Transverse colon (tissue), 4 donors: ENCODE measurements around the gene PRRX1. TPM values are rescaled to one million over a fixed set of nuclear protein-coding genes. Genes with fewer than 3 reads are reported as not detected.

ENCODE experiments used
- DNase-seq: peaks from one replicate; pipeline ENCODE4 v3.0.0-alpha.2; 2019
- H3K27ac ChIP-seq, 4 donors: fragments of 200-600 bp; sonication (generic); 2 replicates each; pipeline ENCODE4 v1.5.1; 2016 to 2018; ENCODE audit warnings: inconsistent platforms in 4 of 4
- H3K27me3 ChIP-seq: fragments of 200-600 bp; sonication (generic); 2 replicates; pipeline ENCODE4 v1.5.1; 2017; ENCODE audit warnings: inconsistent platforms
- H3K36me3 ChIP-seq, 4 donors: fragments of 200-600 bp; sonication (generic); 2 replicates each; pipeline ENCODE4 v1.5.1; 2017 to 2019; ENCODE audit warnings: inconsistent platforms in 4 of 4
- H3K4me1 ChIP-seq, 4 donors: fragments of 200-600 bp; sonication (generic); 2 replicates each; pipeline ENCODE4 v1.5.1; 2017 to 2020; ENCODE audit warnings: inconsistent platforms in 4 of 4
- H3K4me3 ChIP-seq, 4 donors: fragments of 200-600 bp; sonication (generic); 1 replicate in 1 of 4; 2 replicates in 3 of 4; pipeline versions ENCODE4 v1.5.1 to v1.6.1; 2017 to 2019; ENCODE audit warnings: inconsistent platforms in 4 of 4
- H3K9me3 ChIP-seq, 2 donors: fragments of 200-600 bp; sonication (generic); 2 replicates each; pipeline ENCODE4 v1.5.1; 2017 to 2019; ENCODE audit warnings: inconsistent platforms in 2 of 2
- CTCF ChIP-seq, 5 experiments: fragments of 200-600 bp in 3 of 5; fragments of 450-650 bp in 2 of 5; sonication (generic) in 3 of 5; IDR thresholded peaks; 1 replicate in 2 of 5; 2 replicates in 3 of 5; pipeline ENCODE4 v1.5.1; 2016 to 2017; ENCODE audit warnings: antibody characterized with exemption in 5 of 5, inconsistent platforms in 3 of 5, mild to moderate bottlenecking in 2 of 5, moderate library complexity in 1 of 5
- EP300 ChIP-seq: sonication (generic); formaldehyde crosslinking; IDR thresholded peaks from one replicate; pipeline ENCODE4 v1.6.1; 2017; ENCODE audit warnings: antibody characterized with exemption, low read depth
- POLR2A ChIP-seq: fragments of 450-650 bp; IDR thresholded peaks from one replicate; pipeline ENCODE4 v1.6.1; 2016; ENCODE audit warnings: antibody characterized with exemption, mild to moderate bottlenecking, moderate library complexity
- POLR2AphosphoS5 ChIP-seq, 3 donors: sonication (generic); formaldehyde crosslinking; IDR thresholded peaks; one replicate each; pipeline ENCODE4 v1.6.1; 2016; ENCODE audit warnings: antibody characterized with exemption in 3 of 3
- WGBS, 2 donors: methylation state at CpG; one replicate each; pipeline ENCODE4 v1.1.5; 2018; ENCODE audit warnings: low coverage in 1 of 2; 5-methylcytosine and 5-hydroxymethylcytosine counted together
- in situ Hi-C, 4 donors: fragments of 200-750 bp; cut with MboI; loops; one replicate each; pipeline versions ENCODE4 v1.15.0 to v1.15.1; 2017; ENCODE audit warnings: low sequenced_read_pairs in 3 of 4, low pct_ligation_motif_present in 1 of 4, low pct_unique_long_range_greater_than_20kb in 1 of 4
- intact Hi-C: fragments of 100-400 bp; cut with DNase I; formaldehyde crosslinking; loops from one replicate; pipeline ENCODE4 v1.15.1; 2023; ENCODE audit warnings: low total_unique reads
- total RNA-seq, 4 donors: library from RNA; depleted of rRNA; stranded (reverse); fragments of >200 nt; gene quantifications; one replicate each; pipeline ENCODE4 v1.1.0, GENCODE V29; 2016

PRRX1 gene
- total RNA-seq, 4 donors from 2014 or later, result 0.75 to 9.2 (median 2.7) TPM

DNA sequence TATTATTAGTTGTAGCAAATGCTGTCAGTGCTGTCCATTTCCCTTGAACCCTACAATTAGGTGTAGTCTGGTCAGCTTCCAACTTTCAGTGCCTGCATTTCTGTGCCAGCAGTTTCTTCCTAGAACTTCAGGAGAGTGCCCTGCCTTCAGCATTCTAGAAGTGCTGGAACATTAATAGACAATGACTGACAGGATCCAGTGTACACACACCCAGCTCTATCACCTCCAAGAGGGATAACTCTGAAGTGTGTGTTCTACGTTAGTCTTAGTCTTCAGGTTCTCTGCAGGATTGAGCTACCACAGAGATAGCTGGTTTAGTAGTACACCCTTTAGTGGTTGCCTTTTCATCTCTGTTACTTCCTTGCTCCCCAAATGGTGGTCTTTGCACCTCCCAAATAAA, 61.4 kb downstream of the PRRX1 start:
- Histone ChIP-seq H3K36me3 (no peaks in the 10 kb centered on the region), H3K9me3 (no peaks in the 10 kb centered on the region), H3K27ac (no peak overlapping the region), H3K27me3 (no peaks in the 10 kb centered on the region), H3K4me3 (no peak overlapping the region), H3K4me1 (no peaks in the 10 kb centered on the region)
- intact Hi-C loops (no loop called here), in situ Hi-C loops (no loop called here)
- no peak for DNase-seq
- WGBS, 2 donors, result 71 to 100% methylated on average over 1 of the region's 1 CpG
- TF ChIP-seq CTCF (IDR thresholded peaks at IDR 0.05), result no peak
- TF ChIP-seq POLR2A, result no peak
- TF ChIP-seq POLR2AphosphoS5 (IDR thresholded peaks at IDR 0.05), result no peak
- no peak for TF ChIP-seq EP300

DNA sequence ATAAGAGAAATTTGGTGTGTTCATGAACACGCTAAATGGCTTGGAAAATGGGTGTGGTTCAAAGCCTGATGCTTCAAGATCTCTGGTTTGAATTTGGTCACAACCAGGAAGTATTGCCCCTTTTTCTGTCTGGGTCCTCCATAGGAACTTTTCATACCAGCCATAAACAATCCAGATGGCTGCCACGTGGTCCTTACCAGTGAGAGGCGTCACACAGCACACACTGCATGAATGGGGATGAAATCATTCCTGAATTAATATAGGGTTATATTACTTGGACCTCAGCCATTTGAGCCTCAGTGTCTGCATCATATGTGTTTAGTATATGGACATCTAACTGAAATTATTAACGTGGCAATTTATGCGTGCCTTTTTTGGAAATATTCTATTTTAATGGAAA, 64.0 kb downstream of the PRRX1 start:
- intact Hi-C loops, result no loop called here
- H3K4me3 ChIP-seq, result no peak overlapping the region
- no peaks in the 10 kb centered on the region for H3K27me3 ChIP-seq
- no peak for TF ChIP-seq POLR2AphosphoS5 (IDR thresholded peaks at IDR 0.05)
- in situ Hi-C loops, result no loop called here
- H3K9me3 ChIP-seq, result no peaks in the 10 kb centered on the region
- WGBS, 2 donors, result 82 to 95% methylated on average over 3 to 5 of the region's 5 CpGs
- no peaks in the 10 kb centered on the region for H3K4me1 ChIP-seq
- no peak overlapping the region for H3K27ac ChIP-seq
- DNase-seq, result no peak
- H3K36me3 ChIP-seq, result no peaks in the 10 kb centered on the region

- H3K27me3 ChIP-seq, result no peaks in the 10 kb centered on the region
- in situ Hi-C loops (no loop called here), intact Hi-C loops (no loop called here)
- no peaks in the 10 kb centered on the region for H3K4me1 ChIP-seq
- no peak overlapping the region for H3K4me3 ChIP-seq
- TF ChIP-seq POLR2A (no peak), POLR2AphosphoS5 (IDR thresholded peaks at IDR 0.05) (no peak), EP300 (no peak), CTCF (IDR thresholded peaks at IDR 0.05) (no peak)
- no peak overlapping the region for H3K27ac ChIP-seq
- WGBS, 2 donors, result 73 to 75% methylated on average over 4 to 6 of the region's 6 CpGs
- no peaks in the 10 kb centered on the region for H3K9me3 ChIP-seq
- no peak for DNase-seq
- H3K36me3 ChIP-seq, result no peaks in the 10 kb centered on the region
Measured at GRCh38 chr1:170729225-170730002, 65.5 kb downstream of the PRRX1 start.

- 44 to 66% methylated on average over 4 to 6 of the region's 6 CpGs for WGBS, 2 donors
- H3K4me1 ChIP-seq, result no peaks in the 10 kb centered on the region
- intact Hi-C loops (no loop called here), in situ Hi-C loops (no loop called here)
- DNase-seq, result no peak
- H3K9me3 ChIP-seq, result no peaks in the 10 kb centered on the region
- H3K27ac ChIP-seq, result no peak overlapping the region
- TF ChIP-seq CTCF (IDR thresholded peaks at IDR 0.05), result no peak
- TF ChIP-seq POLR2AphosphoS5 (IDR thresholded peaks at IDR 0.05), result no peak
- TF ChIP-seq POLR2A, result no peak
- no peak for TF ChIP-seq EP300
- H3K36me3 ChIP-seq, result no peaks in the 10 kb centered on the region
- no peaks in the 10 kb centered on the region for H3K27me3 ChIP-seq
- H3K4me3 ChIP-seq, result no peak overlapping the region
Measured at GRCh38 chr1:170730014-170730413, 66.1 kb downstream of the PRRX1 start.

GRCh38 chr1:170730438-170730837, 66.5 kb downstream of the PRRX1 start:
- H3K9me3 ChIP-seq, result no peaks in the 10 kb centered on the region
- H3K27me3 ChIP-seq, result no peaks in the 10 kb centered on the region
- DNase-seq, result no peak
- WGBS, 2 donors, result 80 to 89% methylated on average over 2 to 6 of the region's 6 CpGs
- H3K36me3 ChIP-seq, result no peaks in the 10 kb centered on the region
- TF ChIP-seq CTCF (IDR thresholded peaks at IDR 0.05), result no peak
- no peak for TF ChIP-seq POLR2AphosphoS5 (IDR thresholded peaks at IDR 0.05)
- TF ChIP-seq EP300, result no peak
- TF ChIP-seq POLR2A, result no peak
- intact Hi-C loops (no loop called here), in situ Hi-C loops (no loop called here)
- H3K4me3 ChIP-seq, result no peak overlapping the region
- no peaks in the 10 kb centered on the region for H3K4me1 ChIP-seq
- H3K27ac ChIP-seq, result no peak overlapping the region
